Lower lobe of right lung (tissue), 2 donors: ENCODE results near the gene SLC22A17. TPM values are rescaled to one million over a fixed set of nuclear protein-coding genes. Genes with fewer than 3 reads are reported as not detected.
A peak's percentile ranks its signal among the peaks of the same experiment; 100 is the strongest.

Experiments
- ATAC-seq, 2 donors: fragments of 200-7000 bp; cut with Tn5 transposase; one replicate each; pipeline ENCODE4 v1.9.1; 2020 to 2022; ENCODE audit warnings: mild to moderate bottlenecking in 2 of 2, moderate library complexity in 2 of 2
- DNase-seq: peaks from one replicate; pipeline ENCODE4 v3.0.0-alpha.2; 2020
- H3K27ac ChIP-seq: fragments of 200-600 bp; one replicate; pipeline ENCODE4 v1.8.0; 2022
- H3K27me3 ChIP-seq: fragments of 200-600 bp; one replicate; pipeline ENCODE4 v1.8.0; 2022; ENCODE audit warnings: low read depth
- H3K36me3 ChIP-seq: fragments of 200-600 bp; one replicate; pipeline ENCODE4 v1.8.0; 2022; ENCODE audit warnings: mild to moderate bottlenecking
- H3K4me1 ChIP-seq: fragments of 200-600 bp; one replicate; pipeline ENCODE4 v1.8.0; 2022
- H3K4me3 ChIP-seq: fragments of 200-600 bp; one replicate; pipeline ENCODE4 v1.8.0; 2022; ENCODE audit warnings: mild to moderate bottlenecking
- H3K9me3 ChIP-seq: fragments of 200-600 bp; one replicate; pipeline ENCODE4 v1.8.0; 2022
- intact Hi-C: fragments of 100-400 bp; cut with DNase I; formaldehyde crosslinking; loops from one replicate; pipeline ENCODE4 v1.11.0; 2022
- total RNA-seq: library from RNA; stranded (reverse); fragmentation: NEBNext Ultra II Directional; extraction: Animal tissue kit (Norgen Biotek cat#: 25700); gene quantifications from one replicate; pipeline ENCODE4 v1.2.1, GENCODE V29; 2021
- TF ChIP-seq, protein P1 (sequence below): fragments of 200-600 bp; IDR thresholded peaks from one replicate; pipeline ENCODE4 v1.8.0; 2022; ENCODE audit warnings: antibody characterized with exemption, mild to moderate bottlenecking
- donor health status: DM: no; HTN: yes; CAD: no; lungs with severe emphysema.

Gene SLC22A17
- total RNA-seq, 1 donor from 2014 or later, result 10.6 TPM

GRCh38 chr14:23370221-23370620 lies 17.5 kb upstream of the SLC22A17 start:
- ATAC-seq (no peak), DNase-seq (no peak)
- intact Hi-C loops, result no loop called here

GRCh38 chr14:23366426-23366921 lies 13.8 kb upstream of the SLC22A17 start:
- peak overlapping the region; percentile 69 for H3K27ac ChIP-seq
- peak; percentile 74 to 75 for ATAC-seq
- H3K27me3 ChIP-seq, result peaks cover 34% of the 10 kb centered on the region
- TF ChIP-seq, protein P1, sequence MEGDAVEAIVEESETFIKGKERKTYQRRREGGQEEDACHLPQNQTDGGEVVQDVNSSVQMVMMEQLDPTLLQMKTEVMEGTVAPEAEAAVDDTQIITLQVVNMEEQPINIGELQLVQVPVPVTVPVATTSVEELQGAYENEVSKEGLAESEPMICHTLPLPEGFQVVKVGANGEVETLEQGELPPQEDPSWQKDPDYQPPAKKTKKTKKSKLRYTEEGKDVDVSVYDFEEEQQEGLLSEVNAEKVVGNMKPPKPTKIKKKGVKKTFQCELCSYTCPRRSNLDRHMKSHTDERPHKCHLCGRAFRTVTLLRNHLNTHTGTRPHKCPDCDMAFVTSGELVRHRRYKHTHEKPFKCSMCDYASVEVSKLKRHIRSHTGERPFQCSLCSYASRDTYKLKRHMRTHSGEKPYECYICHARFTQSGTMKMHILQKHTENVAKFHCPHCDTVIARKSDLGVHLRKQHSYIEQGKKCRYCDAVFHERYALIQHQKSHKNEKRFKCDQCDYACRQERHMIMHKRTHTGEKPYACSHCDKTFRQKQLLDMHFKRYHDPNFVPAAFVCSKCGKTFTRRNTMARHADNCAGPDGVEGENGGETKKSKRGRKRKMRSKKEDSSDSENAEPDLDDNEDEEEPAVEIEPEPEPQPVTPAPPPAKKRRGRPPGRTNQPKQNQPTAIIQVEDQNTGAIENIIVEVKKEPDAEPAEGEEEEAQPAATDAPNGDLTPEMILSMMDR, result no peak
- intact Hi-C loops, result no loop called here
- peak overlapping the region; percentile 57 for H3K4me3 ChIP-seq
- no peaks in the 10 kb centered on the region for H3K9me3 ChIP-seq
- peak; percentile 72 for DNase-seq
- peaks cover 6% of the 10 kb centered on the region for H3K4me1 ChIP-seq
- H3K36me3 ChIP-seq, result no peaks in the 10 kb centered on the region

More at GRCh38 chr14:23370221-23370620, 17.5 kb upstream of the SLC22A17 start:
- no peak overlapping the region for H3K27ac ChIP-seq
- TF ChIP-seq, protein P1, result no peak
- H3K36me3 ChIP-seq, result no peaks in the 10 kb centered on the region
- no peak overlapping the region for H3K4me3 ChIP-seq
- peaks cover 21% of the 10 kb centered on the region for H3K27me3 ChIP-seq
- H3K9me3 ChIP-seq, result no peaks in the 10 kb centered on the region
- no peaks in the 10 kb centered on the region for H3K4me1 ChIP-seq

GRCh38 chr14:23365732-23366425 lies 13.2 kb upstream of the SLC22A17 start:
- H3K4me3 ChIP-seq, result peak overlapping the region; percentile 57
- peaks cover 6% of the 10 kb centered on the region for H3K4me1 ChIP-seq
- TF ChIP-seq, protein P1, result no peak
- H3K9me3 ChIP-seq, result no peaks in the 10 kb centered on the region
- intact Hi-C loops, result no loop called here
- DNase-seq, result no peak
- H3K36me3 ChIP-seq, result no peaks in the 10 kb centered on the region
- peaks cover 32% of the 10 kb centered on the region for H3K27me3 ChIP-seq
- peak; percentile 82 to 85 for ATAC-seq
- peak overlapping the region; percentile 84 for H3K27ac ChIP-seq

DNA sequence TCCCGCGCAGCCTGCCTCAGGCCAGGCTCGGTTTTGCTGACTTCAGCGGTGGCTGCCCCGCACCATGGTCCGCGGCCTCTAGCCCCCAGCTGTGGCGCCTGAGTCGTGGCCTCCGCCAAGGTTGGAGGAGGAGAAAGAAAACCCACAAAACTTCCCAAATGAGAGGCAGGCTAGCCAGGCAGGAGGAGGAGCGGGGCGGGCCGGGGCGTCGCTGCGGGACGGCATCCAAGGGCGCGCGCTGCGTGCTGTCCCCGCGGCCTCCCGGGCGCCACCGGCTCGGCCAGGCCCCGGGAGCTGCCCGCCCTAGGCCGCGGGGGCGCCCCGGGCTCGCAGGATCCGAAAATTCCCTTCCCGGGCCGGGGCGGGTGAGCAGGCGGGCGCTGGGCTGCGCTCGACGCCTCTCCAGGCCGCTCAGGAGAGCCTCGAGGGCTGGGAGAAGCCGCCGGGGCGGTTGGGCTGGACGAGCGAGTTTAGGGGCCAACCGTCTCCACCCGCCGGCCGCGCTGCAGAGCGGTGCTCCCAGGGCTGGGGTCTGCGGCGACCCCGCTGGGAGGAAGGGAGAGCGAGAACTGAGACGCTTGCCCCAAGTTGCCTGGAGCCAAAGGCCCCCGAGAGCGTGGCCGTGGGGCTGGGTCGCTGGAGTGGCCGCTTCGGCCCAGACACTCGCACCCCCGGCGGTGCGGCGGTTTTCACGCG lies 12.5 kb upstream of the SLC22A17 start, which contains the start of gene EFS:
EFS (minus strand) TSS at position 137 of the 696 bp plus-strand sequence. CDS start 147 bp downstream, outside the sequence.
- no peak for DNase-seq
- TF ChIP-seq, protein P1, result no peak
- H3K4me3 ChIP-seq, result peak within 1 kb of the TSS; percentile 57
- peak within 1 kb of the TSS; percentile 84 for H3K27ac ChIP-seq
- intact Hi-C loops, result no loop called here
- H3K27me3 ChIP-seq, result peaks cover 29% of the 10 kb centered on the region
- no peaks in the 10 kb centered on the region for H3K9me3 ChIP-seq
- peaks cover 6% of the 10 kb centered on the region for H3K4me1 ChIP-seq
- peak; percentile 66 to 73 for ATAC-seq
- no peaks in the 10 kb centered on the region for H3K36me3 ChIP-seq

- intact Hi-C loops, result no loop called here
- Histone ChIP-seq H3K4me1 (peaks cover 6% of the 10 kb centered on the region), H3K36me3 (peaks cover 5% of the 10 kb centered on the region), H3K27me3 (peaks cover 29% of the 10 kb centered on the region), H3K4me3 (peak overlapping the region; percentile 57), H3K27ac (peak overlapping the region; percentile 84), H3K9me3 (no peaks in the 10 kb centered on the region)
- TF ChIP-seq, protein P1, result no peak
- ATAC-seq, result no peak
- no peak for DNase-seq
Observed at GRCh38 chr14:23364164-23365035, 11.7 kb upstream of the SLC22A17 start.
